ENCODE data around the gene HHATL. TPM values are rescaled to one million over a fixed set of nuclear protein-coding genes. Genes with fewer than 3 reads are reported as not detected.

HHATL gene
- total RNA-seq, 6 donors from 2014 or later = 0.71 to 1.6 (median 0.98) TPM; not detected in 2

- Histone ChIP-seq H3K36me3 (no peaks in the 10 kb centered on the region), H3K9me3 (no peaks in the 10 kb centered on the region), H3K27ac (peak overlapping the region in 2 of 4 donors; percentile 2 to 37), H3K4me1 (peaks cover 15 to 29% (median 17%) of the 10 kb centered on the region in 4 donors), H3K27me3 (no peaks in the 10 kb centered on the region), H3K4me3 (no peak overlapping the region)
- WGBS, 2 donors = 77 to 79% methylated on average over 3 of the region's 3 CpGs
- TF ChIP-seq EP300 (IDR thresholded peaks at IDR 0.05) (no peak), POLR2AphosphoS5 (IDR thresholded peaks at IDR 0.05) (no peak), CTCF (IDR thresholded peaks at IDR 0.05) (no peak), POLR2A (IDR thresholded peaks at IDR 0.05) (no peak)
- ATAC-seq (ENCODE audit: low FRiP score in 2 of 2) (no peak), DNase-seq (no peak)
Measured at GRCh38 chr3:42745291-42745745, 42.7 kb upstream of the HHATL start.

- DNase-seq (no peak), ATAC-seq (ENCODE audit: low FRiP score in 2 of 2) (no peak)
- no peak for TF ChIP-seq POLR2A (IDR thresholded peaks at IDR 0.05)
- no peak for TF ChIP-seq POLR2AphosphoS5 (IDR thresholded peaks at IDR 0.05)
- TF ChIP-seq EP300 (IDR thresholded peaks at IDR 0.05) = no peak
- no peak for TF ChIP-seq CTCF (IDR thresholded peaks at IDR 0.05)
- no peaks in the 10 kb centered on the region for H3K36me3 ChIP-seq
- H3K4me3 ChIP-seq = no peak overlapping the region
- H3K9me3 ChIP-seq = no peaks in the 10 kb centered on the region
- WGBS, 2 donors = 95 to 97% methylated on average over 7 of the region's 7 CpGs
- H3K27me3 ChIP-seq = no peaks in the 10 kb centered on the region
- H3K27ac ChIP-seq = no peak overlapping the region
- H3K4me1 ChIP-seq = peaks cover 15 to 29% (median 17%) of the 10 kb centered on the region in 4 donors
Measured at GRCh38 chr3:42743204-42743995, 40.8 kb upstream of the HHATL start.

GRCh38 chr3:42742688-42743087 lies 40.1 kb upstream of the HHATL start:
- no peak for ATAC-seq (ENCODE audit: low FRiP score in 2 of 2)
- WGBS, 2 donors = 94 to 97% methylated on average over 9 of the region's 9 CpGs

GRCh38 chr3:42742259-42742658 lies 39.7 kb upstream of the HHATL start:
- WGBS, 2 donors = 85 to 90% methylated on average over 4 of the region's 4 CpGs
- Histone ChIP-seq H3K27ac (no peak overlapping the region), H3K4me1 (peaks cover 9 to 24% (median 17%) of the 10 kb centered on the region in 4 donors), H3K4me3 (no peak overlapping the region), H3K27me3 (no peaks in the 10 kb centered on the region), H3K36me3 (no peaks in the 10 kb centered on the region), H3K9me3 (no peaks in the 10 kb centered on the region)
- TF ChIP-seq POLR2AphosphoS5 (IDR thresholded peaks at IDR 0.05) = no peak
- TF ChIP-seq POLR2A (IDR thresholded peaks at IDR 0.05) = no peak
- TF ChIP-seq CTCF (IDR thresholded peaks at IDR 0.05) = no peak
- TF ChIP-seq EP300 (IDR thresholded peaks at IDR 0.05) = no peak
- ATAC-seq (ENCODE audit: low FRiP score in 2 of 2) (no peak), DNase-seq (no peak)

More at GRCh38 chr3:42742688-42743087, 40.1 kb upstream of the HHATL start:
- Histone ChIP-seq H3K4me1 (peaks cover 12 to 29% (median 17%) of the 10 kb centered on the region in 4 donors), H3K36me3 (no peaks in the 10 kb centered on the region), H3K9me3 (no peaks in the 10 kb centered on the region), H3K27ac (no peak overlapping the region), H3K4me3 (no peak overlapping the region), H3K27me3 (no peaks in the 10 kb centered on the region)
- DNase-seq = no peak
- TF ChIP-seq EP300 (IDR thresholded peaks at IDR 0.05) (no peak), POLR2A (IDR thresholded peaks at IDR 0.05) (no peak)

GRCh38 chr3:42741796-42742195 lies 39.2 kb upstream of the HHATL start:
- no peak for ATAC-seq (ENCODE audit: low FRiP score in 2 of 2)
- H3K4me3 ChIP-seq = no peak overlapping the region
- peaks cover 9 to 20% (median 16%) of the 10 kb centered on the region in 4 donors for H3K4me1 ChIP-seq
- no peak for DNase-seq
- H3K36me3 ChIP-seq = no peaks in the 10 kb centered on the region
- H3K27me3 ChIP-seq = no peaks in the 10 kb centered on the region
- no peak overlapping the region for H3K27ac ChIP-seq
- TF ChIP-seq CTCF (IDR thresholded peaks at IDR 0.05) (no peak), EP300 (IDR thresholded peaks at IDR 0.05) (no peak), POLR2AphosphoS5 (IDR thresholded peaks at IDR 0.05) (no peak), POLR2A (IDR thresholded peaks at IDR 0.05) (no peak)
- 76 to 90% methylated on average over 2 to 3 of the region's 3 CpGs for WGBS, 2 donors
- H3K9me3 ChIP-seq = no peaks in the 10 kb centered on the region
